Measurements from ENCODE around the gene SIVA1. TPM values are rescaled to one million over a fixed set of nuclear protein-coding genes. Genes with fewer than 3 reads are reported as not detected.

The SIVA1 gene
- polyA plus RNA-seq, 1 experiment = 49.7 TPM

DNA sequence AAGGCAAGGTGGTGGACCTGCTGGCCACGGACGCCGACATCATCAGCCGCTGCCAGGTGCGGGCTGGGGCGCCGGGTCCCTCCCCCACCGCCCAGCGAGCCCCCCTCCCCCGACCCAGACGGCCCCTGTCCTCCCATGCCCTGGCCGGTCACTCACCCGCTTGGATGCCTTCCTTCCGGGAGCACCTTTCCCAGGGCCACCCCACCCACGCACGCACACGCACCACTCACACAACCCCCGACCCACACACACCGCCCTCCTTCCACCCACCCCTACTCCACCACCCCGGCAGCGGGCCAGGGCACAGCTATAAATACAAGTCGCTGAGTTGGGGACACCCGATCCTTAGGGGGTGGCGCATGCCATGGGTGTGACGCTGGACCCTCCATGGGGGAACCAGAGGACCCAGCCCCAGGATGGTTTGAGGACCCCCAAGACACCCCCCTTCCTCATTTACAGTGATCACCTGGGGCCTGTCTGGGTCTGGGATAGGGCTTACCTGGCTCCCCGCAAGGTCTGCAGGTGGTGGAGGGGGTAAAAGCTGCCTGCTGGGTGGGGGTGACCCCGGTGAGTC lies 28.5 kb upstream of the SIVA1 start:
- H3K27me3 ChIP-seq (ENCODE audit: control insufficient read depth, insufficient read depth, low read length) = peaks cover 6% of the 10 kb centered on the region
- no peak for DNase-seq (ENCODE audit: low read depth, low spot score)
- H3K27ac ChIP-seq (ENCODE audit: low read depth, low read length) = no peak overlapping the region
- peak overlapping the region; percentile 58 for H3K4me3 ChIP-seq (ENCODE audit: low read depth, low read length)
- CTCF ChIA-PET = interaction anchor here (0.6 to 1.7 kb wide), 3 partner anchors 9 to 34 kb away, joined by 3 to 5 read pairs (median 4); no protein-coding TSS in a partner anchor
- no peaks in the 10 kb centered on the region; the same call in 1 of the 2 replicates for H3K9me3 ChIP-seq (ENCODE audit: control insufficient read depth, insufficient read depth, low read length)
- POLR2A ChIA-PET = interaction anchor here (1.2 to 3.1 kb wide), 2 partner anchors 29 to 44 kb away, joined by 3 to 16 read pairs; partner anchors contain the start of gene SIVA1
- no peak for TF ChIP-seq CTCF (IDR thresholded peaks at IDR 0.05; ENCODE audit: low read depth, low read length)

DNA sequence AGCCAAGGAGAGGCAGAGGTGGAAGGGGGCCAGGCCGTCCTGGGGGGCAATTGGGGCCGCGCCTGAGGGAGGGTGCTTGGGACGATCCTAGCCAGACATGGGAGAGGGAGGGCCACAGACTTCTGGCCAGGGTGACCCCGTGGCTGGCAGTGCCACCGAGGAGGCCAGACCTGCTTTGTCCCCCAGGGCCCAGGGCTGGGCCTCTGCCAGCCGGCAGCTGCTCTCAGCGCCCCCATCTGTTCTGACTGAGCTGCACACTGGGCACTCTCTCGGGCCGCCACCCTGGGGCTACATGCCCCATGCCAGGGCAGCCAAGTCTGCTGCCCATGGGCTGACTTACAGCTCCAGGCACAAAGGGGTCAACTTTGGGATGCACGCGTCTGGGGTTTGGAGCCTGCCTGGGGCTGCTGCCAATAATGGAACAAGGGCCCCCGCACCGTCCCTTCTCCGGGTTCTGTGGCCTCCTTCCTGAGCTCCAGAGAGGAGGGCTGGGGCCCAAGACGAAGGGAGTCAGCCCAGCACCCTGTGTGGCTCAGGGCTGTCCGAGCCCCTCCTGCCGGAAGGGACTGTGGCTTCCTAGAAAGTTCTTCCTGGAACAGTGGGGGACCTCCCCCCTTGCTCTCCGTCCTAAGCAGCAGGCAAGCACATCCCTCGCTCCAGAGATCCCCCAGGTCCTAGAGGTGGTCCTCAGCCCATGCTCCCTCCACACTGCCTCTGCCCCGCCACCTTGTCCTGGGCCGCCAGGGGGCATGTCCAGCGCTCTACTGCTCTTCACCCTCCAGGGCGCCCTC lies 27.8 kb upstream of the SIVA1 start:
- POLR2A ChIA-PET = interaction anchor here (0.6 to 3.1 kb wide), 4 partner anchors 11 to 54 kb away, joined by 3 to 16 read pairs (median 5); partner anchors contain the start of gene SIVA1
- DNase-seq (ENCODE audit: low read depth, low spot score) = no peak
- CTCF ChIA-PET = interaction anchor here (0.6 to 0.9 kb wide), 2 partner anchors 25 to 29 kb away, joined by 3 read pairs; no protein-coding TSS in a partner anchor

DNA sequence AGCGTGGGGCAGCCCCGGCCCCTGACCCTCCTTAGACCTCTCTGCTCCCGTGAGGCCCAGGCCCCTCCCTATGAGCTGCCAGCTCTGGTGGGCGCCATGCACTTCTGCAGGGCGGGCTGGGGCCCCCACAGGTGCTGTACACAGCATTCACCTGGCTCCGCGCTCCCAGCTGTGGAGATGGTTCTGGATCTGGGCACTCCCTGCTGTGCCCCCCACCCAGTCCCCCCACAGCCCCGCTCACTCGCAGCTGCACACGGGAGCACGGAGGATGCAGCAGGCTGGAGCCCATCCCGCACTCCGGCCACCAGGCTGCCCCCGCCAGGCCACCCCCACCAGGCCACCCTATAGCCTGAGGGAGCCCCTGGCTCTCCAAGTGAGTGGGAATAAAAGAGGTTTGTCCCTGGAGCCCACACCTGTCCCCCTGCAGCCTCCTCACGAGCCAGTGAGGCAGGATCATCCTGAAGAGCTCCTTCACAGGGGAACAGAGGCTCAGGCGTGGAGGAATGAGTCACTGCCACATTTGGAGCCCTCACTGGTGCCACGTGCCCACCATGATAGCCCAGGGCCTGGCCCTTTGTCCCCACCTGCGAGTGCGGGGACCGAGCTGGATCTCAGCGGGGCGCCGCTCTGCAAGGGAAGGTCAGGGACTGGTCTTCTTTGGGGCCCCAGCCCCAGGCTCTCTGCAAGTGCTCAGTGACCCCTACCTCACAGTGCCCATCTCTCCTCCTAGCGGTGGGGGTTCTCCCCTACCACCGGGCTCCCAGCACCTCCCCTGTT lies 27.0 kb upstream of the SIVA1 start:
- H3K27ac ChIP-seq (ENCODE audit: low read depth, low read length) = no peak overlapping the region
- no peak overlapping the region for H3K4me3 ChIP-seq (ENCODE audit: low read depth, low read length)
- no peak for DNase-seq (ENCODE audit: low read depth, low spot score)
- ChIA-PET CTCF (interaction anchor here (0.5 to 0.9 kb wide), 2 partner anchors 25 to 53 kb away, joined by 3 to 4 read pairs; no protein-coding TSS in a partner anchor), POLR2A (interaction anchor here (1.3 to 3.1 kb wide), 2 partner anchors 11 to 27 kb away, joined by 5 to 16 read pairs; partner anchors contain the start of gene SIVA1)
- TF ChIP-seq CTCF (IDR thresholded peaks at IDR 0.05; ENCODE audit: low read depth, low read length) = no peak
- H3K9me3 ChIP-seq (ENCODE audit: control insufficient read depth, insufficient read depth, low read length) = no peaks in the 10 kb centered on the region; the same call in 1 of the 2 replicates
- H3K27me3 ChIP-seq (ENCODE audit: control insufficient read depth, insufficient read depth, low read length) = peaks cover 6% of the 10 kb centered on the region

More for the DNA sequence above, 27.8 kb upstream of the SIVA1 start:
- peak; percentile 43 for TF ChIP-seq CTCF (IDR thresholded peaks at IDR 0.05; ENCODE audit: low read depth, low read length)
- Histone ChIP-seq H3K9me3 (ENCODE audit: control insufficient read depth, insufficient read depth, low read length) (no peaks in the 10 kb centered on the region; the same call in 1 of the 2 replicates), H3K27ac (ENCODE audit: low read depth, low read length) (no peak overlapping the region), H3K4me3 (ENCODE audit: low read depth, low read length) (peak overlapping the region; percentile 58), H3K27me3 (ENCODE audit: control insufficient read depth, insufficient read depth, low read length) (peaks cover 6% of the 10 kb centered on the region)

- no peak for DNase-seq (ENCODE audit: low read depth, low spot score)
- CTCF ChIA-PET = no interaction called here
- H3K27ac ChIP-seq (ENCODE audit: low read depth, low read length) = no peak overlapping the region
- H3K4me3 ChIP-seq (ENCODE audit: low read depth, low read length) = no peak overlapping the region
- peaks cover 6% of the 10 kb centered on the region for H3K27me3 ChIP-seq (ENCODE audit: control insufficient read depth, insufficient read depth, low read length)
- POLR2A ChIA-PET = interaction anchor here (1.5 to 3.1 kb wide), 2 partner anchors 26 to 46 kb away, joined by 3 to 16 read pairs; partner anchors contain the start of gene SIVA1
- no peaks in the 10 kb centered on the region; the same call in 1 of the 2 replicates for H3K9me3 ChIP-seq (ENCODE audit: control insufficient read depth, insufficient read depth, low read length)
- 0 out of 2 replicates have a peak, but pooled peaks have one; percentile 19 for TF ChIP-seq CTCF (IDR thresholded peaks at IDR 0.05; ENCODE audit: low read depth, low read length)
Observed at GRCh38 chr14:104726600-104727451, 26.1 kb upstream of the SIVA1 start.
